Measurements from ENCODE around the gene ZNF319. TPM values are rescaled to one million over a fixed set of nuclear protein-coding genes. Genes with fewer than 3 reads are reported as not detected.

Gene ZNF319
- total RNA-seq, 4 donors from 2014 or later = 3.3 to 12.1 (median 8.4) TPM

GRCh38 chr16:58029410-58029809 is 28.9 kb upstream of the ZNF319 start:
- no peaks in the 10 kb centered on the region for H3K36me3 ChIP-seq
- no peaks in the 10 kb centered on the region for H3K27me3 ChIP-seq
- no peak overlapping the region for H3K4me3 ChIP-seq
- DNase-seq = peak in 2 of 3 donors; percentile 67 to 72
- peaks cover 0 to 56% (median 9%) of the 10 kb centered on the region in 4 donors for H3K4me1 ChIP-seq
- no peaks in the 10 kb centered on the region for H3K9me3 ChIP-seq
- peak overlapping the region in 3 of 4 donors; percentile 40 to 94 (median 91) for H3K27ac ChIP-seq
- TF ChIP-seq POLR2A (IDR thresholded peaks at IDR 0.05) (peak in 1 of 2 donors; percentile 16), CTCF (IDR thresholded peaks at IDR 0.05) (no peak)

- DNase-seq = peak in 1 of 3 donors; percentile 62
- Histone ChIP-seq H3K27ac (peak overlapping the region in 3 of 4 donors; percentile 40 to 94 (median 91)), H3K9me3 (no peaks in the 10 kb centered on the region), H3K27me3 (no peaks in the 10 kb centered on the region), H3K4me1 (peaks cover 0 to 64% (median 11%) of the 10 kb centered on the region in 4 donors), H3K36me3 (no peaks in the 10 kb centered on the region), H3K4me3 (peak overlapping the region in 2 of 4 donors; percentile 1 to 77)
- no peak for TF ChIP-seq CTCF (IDR thresholded peaks at IDR 0.05)
- peak in 1 of 2 donors; percentile 15 for TF ChIP-seq POLR2A (IDR thresholded peaks at IDR 0.05)
These were observed 28.1 kb upstream of the ZNF319 start for GRCh38 chr16:58028541-58029070.

- Histone ChIP-seq H3K9me3 (no peaks in the 10 kb centered on the region), H3K4me1 (peaks cover 0 to 70% (median 11%) of the 10 kb centered on the region in 4 donors), H3K36me3 (no peaks in the 10 kb centered on the region), H3K4me3 (peak overlapping the region in 2 of 4 donors; percentile 77 to 92), H3K27ac (peak overlapping the region in 3 of 4 donors; percentile 88 to 94 (median 91)), H3K27me3 (no peaks in the 10 kb centered on the region)
- DNase-seq = no peak
- TF ChIP-seq POLR2A (IDR thresholded peaks at IDR 0.05) (no peak), CTCF (IDR thresholded peaks at IDR 0.05) (no peak)
These were observed 27.5 kb upstream of the ZNF319 start for GRCh38 chr16:58027916-58028455.

- Histone ChIP-seq H3K4me3 (peak overlapping the region; percentile 65 to 92 (median 76)), H3K9me3 (no peaks in the 10 kb centered on the region), H3K36me3 (no peaks in the 10 kb centered on the region), H3K4me1 (peaks cover 0 to 77% (median 11%) of the 10 kb centered on the region in 4 donors), H3K27ac (peak overlapping the region in 3 of 4 donors; percentile 88 to 94 (median 91)), H3K27me3 (no peaks in the 10 kb centered on the region)
- peak in 2 of 3 donors; percentile 82 to 86 for DNase-seq
- TF ChIP-seq POLR2A (IDR thresholded peaks at IDR 0.05) = peak; percentile 83 to 88
- no peak for TF ChIP-seq CTCF (IDR thresholded peaks at IDR 0.05)
These were observed 26.9 kb upstream of the ZNF319 start for GRCh38 chr16:58027161-58027915.

GRCh38 chr16:58026705-58027160 is 26.3 kb upstream of the ZNF319 start:
- peaks cover 0 to 82% (median 11%) of the 10 kb centered on the region in 4 donors for H3K4me1 ChIP-seq
- H3K36me3 ChIP-seq = no peaks in the 10 kb centered on the region
- no peaks in the 10 kb centered on the region for H3K9me3 ChIP-seq
- H3K27me3 ChIP-seq = no peaks in the 10 kb centered on the region
- peak overlapping the region; percentile 65 to 92 (median 76) for H3K4me3 ChIP-seq
- peak overlapping the region in 3 of 4 donors; percentile 88 to 94 (median 91) for H3K27ac ChIP-seq
- TF ChIP-seq CTCF (IDR thresholded peaks at IDR 0.05) = no peak
- TF ChIP-seq POLR2A (IDR thresholded peaks at IDR 0.05) = no peak
- peak in 1 of 3 donors; percentile 73 for DNase-seq

Data from Peyer's patch (tissue), 4 donors.